IMR-90 (cell line): Measurements from ENCODE around the gene GM2A. TPM values are rescaled to one million over a fixed set of nuclear protein-coding genes. Genes with fewer than 3 reads are reported as not detected.

ENCODE experiments used
- ATAC-seq: fragments of 200-7000 bp; cut with Tn5 transposase; 2 replicates; pipeline ENCODE4 v1.9.1; 2020; ENCODE audit warnings: low read depth, mild to moderate bottlenecking, moderate library complexity
- BruUV-seq: library from RNA; stranded (reverse); fragments of 400-500 nt; replicated peaks from 2 replicates; lab custom pipeline; 2021; lab: Mats Ljungman, UMichigan
- CTCF ChIA-PET: fragments of 300-600 bp; formaldehyde crosslinking; extraction: SDS; loops from one replicate; lab custom pipeline; 2021; ENCODE audit warnings: antibody characterized with exemption; lab: Yijun Ruan, JAX
- POLR2A ChIA-PET: fragments of 300-600 bp; sonication (Branson Sonifier 250); formaldehyde crosslinking; loops from one replicate; lab custom pipeline; 2022; ENCODE audit warnings: antibody characterized with exemption; ENCODE audit not compliant: unreplicated experiment; lab: Charles Lee
- DNase-seq: peaks from one replicate; pipeline ENCODE4 v3.0.0; 2013
- H2AFZ ChIP-seq: replicated peaks from 2 replicates; pipeline ENCODE3; 2013; ENCODE audit warnings: low read length, mild to moderate bottlenecking; ENCODE audit not compliant: poor library complexity
- H2AK5ac ChIP-seq: 2 replicates; pipeline ENCODE4 v1.6.1; 2013; ENCODE audit warnings: low read depth, low read length, inconsistent platforms
- H2AK9ac ChIP-seq: replicated peaks from 2 replicates; pipeline ENCODE3; 2013; ENCODE audit warnings: mild to moderate bottlenecking, low read depth, low read length, moderate library complexity; ENCODE audit not compliant: poor library complexity
- H2BK120ac ChIP-seq: 2 replicates; pipeline ENCODE4 v1.6.1; 2013; ENCODE audit warnings: low read depth, low read length, inconsistent platforms
- H2BK15ac ChIP-seq: 3 replicates; pipeline ENCODE4 v1.6.1; 2013; ENCODE audit warnings: low read depth, low read length, inconsistent platforms
- H2BK20ac ChIP-seq: 2 replicates; pipeline ENCODE4 v1.6.1; 2013; ENCODE audit warnings: low read depth, mild to moderate bottlenecking, inconsistent platforms, low read length, moderate library complexity
- H2BK5ac ChIP-seq: 2 replicates; pipeline ENCODE4 v1.6.1; 2013; ENCODE audit warnings: mild to moderate bottlenecking, low read depth, low read length, inconsistent platforms; ENCODE audit not compliant: poor library complexity, severe bottlenecking
- H3K14ac ChIP-seq: replicated peaks from 2 replicates; pipeline ENCODE4 v1.6.1; 2013; ENCODE audit warnings: low read depth, low read length, inconsistent platforms
- H3K18ac ChIP-seq: 2 replicates; pipeline ENCODE4 v1.6.1; 2013; ENCODE audit warnings: low read depth, low read length, control low read depth
- H3K23ac ChIP-seq: 2 replicates; pipeline ENCODE4 v1.6.1; 2013; ENCODE audit warnings: low read depth, low read length, inconsistent platforms
- H3K27ac ChIP-seq: 2 replicates; pipeline ENCODE4 v1.5.1; 2013; ENCODE audit warnings: mild to moderate bottlenecking, control low read depth, low read length; ENCODE audit not compliant: insufficient read depth
- H3K27me3 ChIP-seq: 2 replicates; pipeline ENCODE4 v1.6.1; 2013; ENCODE audit warnings: low read length; ENCODE audit not compliant: control insufficient read depth, insufficient read depth
- H3K36me3 ChIP-seq: 2 replicates; pipeline ENCODE4 v1.6.1; 2013; ENCODE audit warnings: low read length, mixed read lengths; ENCODE audit not compliant: control insufficient read depth, insufficient read depth
- H3K4ac ChIP-seq: 2 replicates; pipeline ENCODE4 v1.6.1; 2013; ENCODE audit warnings: low read depth, low read length, inconsistent platforms
- H3K4me1 ChIP-seq: 2 replicates; pipeline ENCODE4 v1.6.1; 2013; ENCODE audit warnings: low read length, mixed read lengths; ENCODE audit not compliant: control insufficient read depth, insufficient read depth
- H3K4me2 ChIP-seq: 2 replicates; pipeline ENCODE4 v1.6.1; 2013; ENCODE audit warnings: low read depth, mild to moderate bottlenecking, control low read depth, low read length, moderate library complexity
- H3K4me3 ChIP-seq: 2 replicates; pipeline ENCODE4 v1.5.1; 2013; ENCODE audit warnings: low read depth, mild to moderate bottlenecking, control low read depth, low read length, moderate library complexity; ENCODE audit not compliant: insufficient read depth
- H3K56ac ChIP-seq: 2 replicates; pipeline ENCODE4 v1.6.1; 2013; ENCODE audit warnings: low read length, inconsistent platforms; ENCODE audit not compliant: insufficient read depth; ENCODE audit errors: extremely low read depth
- H3K79me1 ChIP-seq, 2 experiments: 2 replicates each; pipeline ENCODE4 v1.6.1; 2013; ENCODE audit warnings: low read length in 2 of 2, inconsistent platforms in 1 of 2, low read depth in 1 of 2
- H3K9ac ChIP-seq: 2 replicates; pipeline ENCODE4 v1.6.1; 2013; ENCODE audit warnings: low read depth, low read length, control low read depth
- H3K9me1 ChIP-seq: 2 replicates; pipeline ENCODE4 v1.6.1; 2013; ENCODE audit warnings: low read length, inconsistent platforms; ENCODE audit not compliant: insufficient read depth
- H3K9me3 ChIP-seq: 2 replicates; pipeline ENCODE4 v1.6.1; 2013; ENCODE audit warnings: low read length; ENCODE audit not compliant: control insufficient read depth, insufficient read depth
- H4K20me1 ChIP-seq: 2 replicates; pipeline ENCODE4 v1.6.1; 2013; ENCODE audit warnings: low read length, inconsistent platforms; ENCODE audit not compliant: insufficient read depth
- H4K5ac ChIP-seq: 2 replicates; pipeline ENCODE4 v1.6.1; 2013; ENCODE audit warnings: mild to moderate bottlenecking, low read depth, low read length, control low read depth
- H4K8ac ChIP-seq, 2 experiments: 2 replicates each; pipeline ENCODE4 v1.6.1; 2013; ENCODE audit warnings: low read depth in 2 of 2, low read length in 2 of 2, control low read depth in 1 of 2, inconsistent platforms in 1 of 2
- H4K91ac ChIP-seq: 2 replicates; pipeline ENCODE4 v1.6.1; 2013; ENCODE audit warnings: low read depth, low read length, inconsistent platforms; ENCODE audit not compliant: insufficient read depth
- CEBPB ChIP-seq: IDR thresholded peaks from 2 replicates; pipeline ENCODE4 v1.6.1; 2012; ENCODE audit warnings: low read depth, low read length, improper control_type of control experiment
- RAD21 ChIP-seq: IDR thresholded peaks from 2 replicates; pipeline ENCODE4 v1.6.1; 2012; ENCODE audit warnings: low read length, improper control_type of control experiment
- WGBS, 2 experiments: methylation state at CpG; one replicate each; pipeline versions ENCODE4 v1.1.5 to v1.1.7; 2013; ENCODE audit warnings: missing lambda C conversion rate in 2 of 2; ENCODE audit not compliant: insufficient read length in 1 of 2; ENCODE audit errors: extremely low coverage in 2 of 2; 5-methylcytosine and 5-hydroxymethylcytosine counted together
- dilution Hi-C: fragments of 300-500 bp; cut with HindIII; formaldehyde crosslinking; loops from one replicate; pipeline ENCODE4 v1.14.3; 2018; ENCODE audit warnings: low sequenced_read_pairs; ENCODE audit not compliant: unreplicated experiment
- in situ Hi-C: fragments of 300-500 bp; cut with MboI; formaldehyde crosslinking; loops from 3 replicates; pipeline ENCODE4 v1.14.3; 2019; ENCODE audit warnings: low sequenced_read_pairs, inconsistent platforms, mixed read lengths
- intact Hi-C: fragments of 100-400 bp; cut with micrococcal nuclease; formaldehyde crosslinking; loops from 2 replicates; pipeline ENCODE4 v1.10.0; 2022
- polyA plus RNA-seq, 3 experiments: library from polyadenylated mRNA; depleted of rRNA; stranded (reverse); fragments of >200 nt; gene quantifications; 2 replicates each; pipeline ENCODE4 v1.2.3, GENCODE V29; 2012; ENCODE audit warnings: low replicate concordance in 1 of 3
- total RNA-seq: library from RNA; depleted of rRNA; stranded (reverse); fragments of >200 nt; gene quantifications from 2 replicates; pipeline ENCODE4 v1.2.3, GENCODE V29; 2012

The GM2A gene
- total and polyA plus RNA-seq, 2 of the 4 experiments (the other 2 are of a cell fraction) = 13.8 to 18.5 TPM

DNA sequence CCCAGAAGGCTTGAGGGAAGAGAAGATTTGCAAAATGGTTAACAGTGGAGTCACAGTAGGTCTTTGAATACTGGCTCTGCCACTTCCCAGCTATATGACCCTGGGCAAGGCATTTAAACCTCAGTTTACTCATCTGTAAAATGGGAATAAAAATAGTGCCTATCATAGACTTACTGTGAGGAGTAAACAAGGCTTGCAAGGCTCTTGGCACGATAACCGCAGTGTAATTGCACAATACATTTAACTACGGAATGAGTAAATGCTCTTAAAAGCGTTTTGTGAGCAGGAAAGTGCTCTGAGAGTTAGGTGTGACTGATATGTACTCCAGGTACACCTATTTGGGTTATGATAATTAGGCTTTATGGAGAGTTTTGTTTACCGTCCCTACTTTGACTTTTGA is 42.2 kb downstream of the GM2A start:
- Histone ChIP-seq H2BK5ac (no peak overlapping the region), H2AK5ac (no peak overlapping the region), H3K27me3 (peaks cover 9% of the 10 kb centered on the region), H2BK20ac (no peak overlapping the region), H2BK15ac (no peak overlapping the region), H4K20me1 (no peaks in the 10 kb centered on the region), H3K18ac (no peak overlapping the region), H2AK9ac (no peak overlapping the region), H3K27ac (no peak overlapping the region), H3K9me1 (no peaks in the 10 kb centered on the region), H4K8ac (no peak overlapping the region), H2BK120ac (no peak overlapping the region), H3K9me3 (no peaks in the 10 kb centered on the region), H3K14ac (no peak overlapping the region), H2AFZ (no peak overlapping the region), H3K4me3 (no peak overlapping the region), H4K5ac (no peak overlapping the region), H3K4ac (no peak overlapping the region), H3K4me1 (no peaks in the 10 kb centered on the region), H3K23ac (no peak overlapping the region), H3K4me2 (no peak overlapping the region), H3K56ac (no peak overlapping the region), H3K79me1 (no peaks in the 10 kb centered on the region), H4K91ac (no peak overlapping the region), H3K36me3 (no peaks in the 10 kb centered on the region), H3K9ac (no peak overlapping the region)
- dilution Hi-C loops = no loop called here
- in situ Hi-C loops = no loop called here
- ChIA-PET CTCF (no interaction called here), POLR2A (no interaction called here)
- no TSS peak for BruUV-seq
- DNase-seq (no peak), ATAC-seq (no peak)
- no CpG with 5 or more reads among the region's 5 CpGs for WGBS, 2 experiments
- no peak for TF ChIP-seq RAD21
- TF ChIP-seq CEBPB = peak; percentile 63
- intact Hi-C loops = no loop called here
